Measurements from ENCODE around the gene FAM227A. TPM values are rescaled to one million over a fixed set of nuclear protein-coding genes. Genes with fewer than 3 reads are reported as not detected.
A peak's percentile ranks its signal among the peaks of the same experiment; 100 is the strongest.
"Not testable (repeated sequence)": the region's sequence is repeated elsewhere in the genome, so short reads cannot be mapped to it uniquely, and the experiment has no call there.

FAM227A gene
- total and polyA plus RNA-seq, 2 of the 4 experiments (the other 2 are of a cell fraction): 1.3 to 1.4 TPM

- H3K4ac ChIP-seq (ENCODE audit: low read depth, low read length); H3K27ac ChIP-seq (ENCODE audit: insufficient read depth, low read length); H3K9me3 ChIP-seq (ENCODE audit: control insufficient read depth, insufficient read depth, low read length); H4K91ac ChIP-seq (ENCODE audit: insufficient read depth, low read depth, low read length); H3K4me3 ChIP-seq (ENCODE audit: insufficient read depth, low read depth, low read length); H3K79me1 ChIP-seq (ENCODE audit: low read depth in 1 of 2, low read length in 2 of 2); DNase-seq; CTCF ChIA-PET; ATAC-seq (ENCODE audit: low read depth); H3K23ac ChIP-seq (ENCODE audit: low read depth, low read length); BruUV-seq (replicated peaks); H2AFZ ChIP-seq (replicated peaks; ENCODE audit: low read length, poor library complexity); H3K4me2 ChIP-seq (ENCODE audit: low read depth, low read length); H4K5ac ChIP-seq (ENCODE audit: low read depth, low read length); H2BK120ac ChIP-seq (ENCODE audit: low read depth, low read length); intact Hi-C loops (cut with micrococcal nuclease); H3K4me1 ChIP-seq (ENCODE audit: control insufficient read depth, insufficient read depth, low read length); H2BK5ac ChIP-seq (ENCODE audit: low read depth, low read length, poor library complexity, severe bottlenecking); H2BK15ac ChIP-seq (ENCODE audit: low read depth, low read length); H3K9ac ChIP-seq (ENCODE audit: low read depth, low read length); H4K20me1 ChIP-seq (ENCODE audit: insufficient read depth, low read length); in situ Hi-C loops (cut with MboI; ENCODE audit: low sequenced_read_pairs); H3K9me1 ChIP-seq (ENCODE audit: insufficient read depth, low read length); H4K8ac ChIP-seq (ENCODE audit: low read depth in 2 of 2, low read length in 2 of 2); H3K36me3 ChIP-seq (ENCODE audit: control insufficient read depth, insufficient read depth, low read length); dilution Hi-C loops (cut with HindIII; ENCODE audit: low sequenced_read_pairs, unreplicated experiment); H3K56ac ChIP-seq (ENCODE audit: extremely low read depth, insufficient read depth, low read length); H3K14ac ChIP-seq (replicated peaks; ENCODE audit: low read depth, low read length); POLR2A ChIA-PET (ENCODE audit: unreplicated experiment); H2BK20ac ChIP-seq (ENCODE audit: low read depth, low read length); H3K27me3 ChIP-seq (ENCODE audit: control insufficient read depth, insufficient read depth, low read length); H2AK5ac ChIP-seq (ENCODE audit: low read depth, low read length); H3K18ac ChIP-seq (ENCODE audit: low read depth, low read length): not testable (repeated sequence)
- no CpG with 5 or more reads among the region's 3 CpGs for whole genome bisulfite sequencing, 2 experiments (ENCODE audit: extremely low coverage in 2 of 2, insufficient read length in 1 of 2)
- H2AK9ac ChIP-seq (replicated peaks; ENCODE audit: low read depth, low read length, poor library complexity): peak overlapping the region; percentile 13
Observed at GRCh38 chr22:38582923-38583322, 73.3 kb downstream of the FAM227A start.

Measured in IMR-90 (cell line).